GM18873 (cell line): ENCODE results near the gene PMS2.
"Not testable (repeated sequence)": the region's sequence is repeated elsewhere in the genome, so short reads cannot be mapped to it uniquely, and the experiment has no call there.

Source experiments
- ATAC-seq: cut with Tn5 transposase; IDR thresholded peaks from one replicate; pipeline ENCODE4 v1.9.1; 2021; ENCODE audit warnings: mild to moderate bottlenecking, moderate library complexity, moderate number of reproducible peaks; ENCODE audit not compliant: unreplicated experiment, low FRiP score

PMS2 gene, protein sequence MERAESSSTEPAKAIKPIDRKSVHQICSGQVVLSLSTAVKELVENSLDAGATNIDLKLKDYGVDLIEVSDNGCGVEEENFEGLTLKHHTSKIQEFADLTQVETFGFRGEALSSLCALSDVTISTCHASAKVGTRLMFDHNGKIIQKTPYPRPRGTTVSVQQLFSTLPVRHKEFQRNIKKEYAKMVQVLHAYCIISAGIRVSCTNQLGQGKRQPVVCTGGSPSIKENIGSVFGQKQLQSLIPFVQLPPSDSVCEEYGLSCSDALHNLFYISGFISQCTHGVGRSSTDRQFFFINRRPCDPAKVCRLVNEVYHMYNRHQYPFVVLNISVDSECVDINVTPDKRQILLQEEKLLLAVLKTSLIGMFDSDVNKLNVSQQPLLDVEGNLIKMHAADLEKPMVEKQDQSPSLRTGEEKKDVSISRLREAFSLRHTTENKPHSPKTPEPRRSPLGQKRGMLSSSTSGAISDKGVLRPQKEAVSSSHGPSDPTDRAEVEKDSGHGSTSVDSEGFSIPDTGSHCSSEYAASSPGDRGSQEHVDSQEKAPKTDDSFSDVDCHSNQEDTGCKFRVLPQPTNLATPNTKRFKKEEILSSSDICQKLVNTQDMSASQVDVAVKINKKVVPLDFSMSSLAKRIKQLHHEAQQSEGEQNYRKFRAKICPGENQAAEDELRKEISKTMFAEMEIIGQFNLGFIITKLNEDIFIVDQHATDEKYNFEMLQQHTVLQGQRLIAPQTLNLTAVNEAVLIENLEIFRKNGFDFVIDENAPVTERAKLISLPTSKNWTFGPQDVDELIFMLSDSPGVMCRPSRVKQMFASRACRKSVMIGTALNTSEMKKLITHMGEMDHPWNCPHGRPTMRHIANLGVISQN

GRCh38 chr7:6008668-6009611 is at the start of gene PMS2, which contains the start of gene AIMP2:
TSS of gene PMS2 (minus strand) at chr7:6009049. CDS start at chr7:6009019, 30 bp downstream.
TSS of gene AIMP2 (plus strand) at chr7:6009272. CDS start at chr7:6009364, 92 bp downstream.
- peak; percentile 93 for ATAC-seq

DNA sequence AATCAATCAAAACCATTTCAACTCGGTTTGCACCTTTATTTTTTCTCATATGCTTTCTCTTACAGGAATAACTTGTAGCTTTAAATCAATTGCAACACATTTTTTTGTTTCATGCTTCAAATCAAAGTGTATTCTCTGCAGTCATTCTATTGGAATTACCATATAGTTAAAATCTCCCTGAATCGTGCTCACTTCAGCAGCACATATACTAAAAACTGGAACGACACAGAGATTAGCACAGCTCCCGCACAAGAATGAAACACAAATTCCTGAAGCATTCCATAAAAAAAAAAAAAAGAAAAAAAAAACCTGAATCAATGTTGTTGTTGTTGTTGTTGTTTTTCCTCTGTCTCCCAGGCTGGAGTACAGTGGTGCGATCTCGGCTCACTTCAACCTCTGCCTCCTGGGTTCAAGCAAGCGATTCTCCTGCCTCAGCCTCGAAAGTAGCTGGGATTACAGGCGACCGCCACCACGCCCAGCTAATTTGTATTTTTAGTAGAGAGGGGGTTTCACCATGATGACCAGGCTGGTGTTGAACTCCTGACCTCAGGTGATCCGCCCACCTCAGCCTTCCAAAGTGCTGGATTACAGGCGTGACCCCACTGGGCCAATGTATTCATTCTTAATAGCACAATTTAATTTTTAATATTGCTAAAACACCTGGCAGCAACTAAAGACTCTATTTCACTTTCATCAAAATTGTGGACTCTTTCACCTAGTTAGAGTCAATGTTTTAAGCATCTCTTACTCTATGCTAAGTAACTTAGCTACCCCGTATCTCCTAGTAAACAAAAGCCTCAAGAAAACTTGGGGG is 48.7 kb upstream of the PMS2 start:
- ATAC-seq: no peak

DNA sequence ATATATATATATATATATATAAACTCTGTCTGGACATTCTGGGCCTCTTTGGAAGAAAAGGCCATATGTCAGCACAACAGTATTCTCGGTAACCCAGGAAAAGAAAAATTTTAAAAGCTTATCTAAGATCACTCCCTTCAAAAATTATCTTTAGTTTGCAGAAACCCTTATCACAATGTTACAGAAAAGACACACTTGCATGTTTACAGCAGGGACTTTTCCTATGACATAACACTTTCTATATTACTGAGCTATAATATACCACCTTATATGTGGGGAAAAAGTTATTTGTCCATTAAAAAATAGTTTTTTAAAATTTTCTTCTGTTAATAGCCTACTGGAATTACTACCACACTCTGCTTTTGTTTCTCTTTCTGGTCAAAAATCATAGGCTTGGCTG is 47.8 kb upstream of the PMS2 start:
- ATAC-seq: no peak

DNA sequence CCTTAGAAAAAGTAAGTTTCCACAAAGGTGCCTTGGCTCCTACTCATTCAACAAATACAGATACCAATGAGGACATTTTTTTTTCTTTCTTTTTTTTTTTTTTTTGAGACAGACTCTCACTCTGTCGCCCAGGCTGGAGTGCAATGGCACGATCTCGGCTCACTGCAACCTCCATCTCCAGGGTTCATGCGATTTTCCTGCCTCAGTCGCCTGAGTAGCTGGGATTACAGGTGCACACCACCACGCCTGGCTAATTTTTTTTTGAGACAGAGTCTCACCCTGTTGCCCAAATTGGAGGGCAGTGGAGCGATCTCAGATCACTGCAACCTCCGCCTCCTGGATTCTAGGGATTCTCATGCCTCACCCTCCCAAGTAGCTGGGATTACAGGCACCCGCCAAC is 42.3 kb upstream of the PMS2 start:
- not testable (repeated sequence) for ATAC-seq

DNA sequence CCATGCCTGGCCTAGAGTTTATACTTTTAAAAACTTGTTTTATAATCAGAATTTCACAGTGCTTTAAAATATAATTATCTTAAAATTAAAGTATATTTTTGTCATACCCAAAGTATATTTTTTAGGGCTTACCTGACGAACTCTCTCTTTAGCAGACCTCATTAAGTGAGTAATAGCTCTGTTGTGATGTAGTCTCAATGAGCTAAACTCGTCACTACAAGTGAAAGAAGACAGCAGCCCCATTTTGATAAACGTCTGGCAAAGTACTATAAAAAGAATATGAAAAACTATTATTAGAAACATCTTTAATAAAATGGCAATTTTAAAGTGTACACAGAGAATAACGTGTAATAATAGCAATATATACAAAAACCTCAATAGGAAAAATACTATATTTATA is 40.9 kb upstream of the PMS2 start:
- no peak for ATAC-seq

GRCh38 chr7:6035686-6036085 is 26.8 kb upstream of the PMS2 start:
- no peak for ATAC-seq

DNA sequence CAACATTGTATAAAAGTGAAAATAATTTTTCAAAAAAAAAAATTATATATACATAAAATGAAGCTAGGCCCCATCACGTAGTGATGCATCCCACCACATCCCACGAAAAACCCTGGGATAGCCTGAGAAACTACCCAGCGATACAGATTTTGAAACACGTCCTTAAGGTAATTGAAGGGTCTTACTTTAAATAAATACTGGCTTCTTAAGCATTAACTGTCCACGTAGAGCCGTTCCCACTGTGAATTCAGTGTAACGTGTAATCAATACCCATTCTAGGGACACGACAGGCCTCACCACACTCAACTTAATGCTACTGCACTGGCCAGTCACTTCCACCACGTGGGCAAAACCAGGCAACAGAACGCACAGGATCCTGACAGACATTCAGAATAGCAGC is 26.3 kb upstream of the PMS2 start:
- no peak for ATAC-seq

GRCh38 chr7:6032641-6033040 is 23.8 kb upstream of the PMS2 start:
- ATAC-seq: no peak

DNA sequence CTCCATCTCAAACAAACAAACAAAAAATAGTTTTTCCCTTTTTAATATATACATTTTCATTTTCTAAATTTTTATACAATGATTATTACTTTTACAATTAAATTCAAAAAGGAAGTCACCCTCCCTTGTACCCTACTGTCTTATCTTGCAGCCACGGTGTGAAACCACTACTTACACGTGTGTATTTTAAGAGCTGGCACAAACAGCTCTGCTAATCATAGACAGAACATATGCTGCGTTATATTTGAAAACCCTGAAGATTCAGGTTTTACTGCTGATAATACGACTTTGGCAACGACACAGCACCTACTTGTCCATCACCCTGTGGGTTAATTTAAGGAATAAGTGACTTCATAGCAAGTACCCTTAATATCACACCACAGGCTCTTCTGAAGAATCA is 23.3 kb upstream of the PMS2 start:
- no peak for ATAC-seq

DNA sequence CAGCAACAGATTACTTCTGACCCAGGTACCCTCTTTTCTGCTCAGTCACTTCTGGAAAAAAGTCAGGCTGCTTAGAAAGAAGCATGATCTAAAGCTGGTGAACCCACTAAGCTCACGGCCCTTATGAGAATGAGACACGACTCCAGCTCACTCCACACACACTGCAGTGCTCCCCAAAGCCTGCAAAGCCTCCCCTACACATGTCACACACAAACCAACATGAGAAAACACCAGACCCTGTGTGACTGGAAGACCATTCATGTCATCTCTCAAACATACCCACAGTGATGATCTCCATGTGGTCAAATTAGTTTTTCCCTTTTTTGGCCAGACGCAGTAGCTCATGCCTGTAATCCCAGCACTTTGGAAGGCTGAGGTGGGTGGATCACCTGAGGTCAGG is 22.7 kb upstream of the PMS2 start:
- ATAC-seq: no peak

GRCh38 chr7:6030988-6031387 is 22.1 kb upstream of the PMS2 start, which contains the start of gene ANKRD61:
TSS of gene ANKRD61 (plus strand) at chr7:6031376. CDS start at chr7:6031376, 0 bp downstream.
- no peak for ATAC-seq

DNA sequence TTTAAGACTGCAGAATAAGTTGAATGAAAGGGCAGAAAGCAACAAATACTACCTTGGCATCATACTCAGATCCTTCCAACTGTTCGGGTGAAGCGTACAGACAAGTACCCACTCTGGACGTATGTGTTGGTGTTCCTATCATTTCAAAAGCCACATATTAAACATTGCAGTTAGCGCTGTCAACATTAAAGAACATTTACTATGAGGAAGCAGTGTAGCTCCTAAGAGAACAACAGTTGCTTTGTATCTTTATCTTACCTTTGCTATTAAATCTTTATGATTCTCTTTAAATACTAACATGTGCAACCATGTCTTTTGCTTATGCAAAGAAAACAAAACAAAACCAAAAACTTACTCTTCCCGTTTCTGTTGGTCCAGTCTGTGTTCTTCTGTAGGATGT is 19.7 kb upstream of the PMS2 start:
- ATAC-seq: no peak

DNA sequence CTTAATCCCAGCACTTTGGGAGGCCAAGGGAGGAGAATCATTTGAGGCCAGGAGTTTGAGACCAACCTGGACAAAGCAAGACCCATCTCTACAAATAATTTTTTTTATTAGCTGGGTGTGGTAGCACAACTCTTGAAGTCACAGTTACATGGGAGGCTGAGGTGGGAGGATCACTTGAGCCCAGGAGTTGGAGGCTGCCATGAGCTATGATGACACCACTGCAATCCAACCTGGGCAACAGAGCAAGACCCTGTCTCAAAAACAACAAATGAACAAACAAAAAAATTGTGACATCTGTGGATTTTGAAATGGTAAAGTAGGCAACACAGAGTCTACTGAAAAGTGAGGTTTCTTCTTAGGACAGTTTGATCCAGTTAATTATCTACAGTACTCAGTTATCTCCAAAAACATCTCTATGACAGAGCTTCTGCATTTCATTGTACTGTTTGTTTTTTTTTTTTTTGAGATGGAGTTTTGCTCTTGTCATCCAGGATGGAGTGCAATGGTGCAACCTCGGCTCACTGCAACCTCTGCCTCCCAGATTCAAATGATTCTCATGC is 19.0 kb upstream of the PMS2 start:
- ATAC-seq: no peak

GRCh38 chr7:6026820-6027311 is 18.0 kb upstream of the PMS2 start:
- no peak for ATAC-seq

- ATAC-seq: no peak
Measured at GRCh38 chr7:6026011-6026819, 17.4 kb upstream of the PMS2 start.

DNA sequence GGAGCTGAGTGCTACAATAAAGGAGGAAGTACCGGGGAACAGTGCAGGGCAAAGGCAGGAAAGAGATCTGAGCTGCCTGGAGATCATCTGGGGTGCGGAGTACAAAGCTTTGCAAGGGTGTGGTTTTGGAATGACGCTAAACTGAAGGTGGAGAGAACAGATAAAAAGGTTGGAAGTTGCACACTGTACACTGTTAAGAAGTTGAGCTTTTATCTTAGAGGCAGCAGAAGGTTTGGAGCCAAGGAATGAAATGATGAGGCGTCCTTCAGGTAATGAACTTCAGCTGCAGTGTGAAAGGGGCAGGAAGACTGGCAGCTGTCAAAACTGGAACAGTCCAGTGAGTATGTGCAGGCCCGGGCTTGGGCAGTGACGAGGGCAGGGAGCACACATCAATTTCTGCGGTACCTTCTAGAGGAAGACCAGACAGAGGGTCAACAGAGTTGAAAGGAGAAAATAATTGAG is 15.2 kb upstream of the PMS2 start:
- ATAC-seq: no peak

DNA sequence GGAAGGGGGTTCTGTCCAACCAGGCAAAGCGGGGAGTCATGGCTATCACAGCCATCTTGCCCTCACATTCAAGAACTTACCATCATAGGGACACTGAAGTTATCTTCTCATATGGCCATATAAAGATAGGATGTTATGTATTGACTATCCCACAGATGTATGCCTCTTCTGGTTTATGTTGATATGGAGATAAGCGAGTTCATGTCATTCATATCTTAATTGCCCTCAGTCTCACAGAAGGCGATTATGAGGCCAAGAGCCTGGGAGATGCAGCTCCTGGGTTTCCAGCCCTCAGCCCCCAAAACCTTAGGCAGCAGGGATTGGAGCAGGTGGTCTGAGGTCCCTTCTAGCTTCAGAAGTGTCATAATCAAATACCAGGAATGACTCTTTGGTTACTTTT is 13.9 kb upstream of the PMS2 start:
- ATAC-seq: no peak
